ENCODE data around the gene ARHGEF33.

The ARHGEF33 gene

GRCh38 chr2:39020383-39020782 is 130.7 kb downstream of the ARHGEF33 start:
- DNase-seq, result no peak

GRCh38 chr2:39022642-39023235 is 133.1 kb downstream of the ARHGEF33 start:
- no peak for DNase-seq

GRCh38 chr2:39023649-39024048 is 134.0 kb downstream of the ARHGEF33 start:
- DNase-seq, result no peak

GRCh38 chr2:39024833-39025232 is 135.2 kb downstream of the ARHGEF33 start:
- no peak for DNase-seq
